K562 (cell line): ENCODE data around the gene ARF1. TPM values are rescaled to one million over a fixed set of nuclear protein-coding genes. Genes with fewer than 3 reads are reported as not detected.

ENCODE experiments used
- ARID1B ChIP-seq: fragments of 450-650 bp; IDR thresholded peaks from 2 replicates; pipeline ENCODE4 v1.6.1; 2016; ENCODE audit warnings: antibody characterized with exemption, mild to moderate bottlenecking, inconsistent platforms
- BCOR ChIP-seq: fragments of 450-650 bp; IDR thresholded peaks from 2 replicates; pipeline ENCODE4 v1.6.1; 2016
- BHLHE40 ChIP-seq: IDR thresholded peaks from 2 replicates; pipeline ENCODE4 v1.6.1; 2011; ENCODE audit warnings: low read length, improper control_type of control experiment
- EP400 ChIP-seq: fragments of 450-650 bp; IDR thresholded peaks from 2 replicates; pipeline ENCODE4 v1.6.1; 2017; ENCODE audit warnings: antibody characterized with exemption, mild to moderate bottlenecking, moderate library complexity
- HCFC1 ChIP-seq: IDR thresholded peaks from 2 replicates; pipeline ENCODE4 v1.6.1; 2012; ENCODE audit warnings: low read depth, low read length, improper control_type of control experiment
- HDAC6 ChIP-seq: IDR thresholded peaks from 2 replicates; pipeline ENCODE4 v1.6.1; 2012; ENCODE audit warnings: low read depth, mild to moderate bottlenecking, control low read depth, inconsistent platforms, low read length, moderate library complexity
- HMGN3 ChIP-seq: IDR thresholded peaks from 2 replicates; pipeline ENCODE4 v1.6.1; 2011; ENCODE audit warnings: borderline replicate concordance, low read depth, mild to moderate bottlenecking, mixed read lengths, low read length; ENCODE audit not compliant: insufficient read length; ENCODE audit errors: extremely low read depth
- KLF16 ChIP-seq: IDR thresholded peaks from 2 replicates; pipeline ENCODE4 v1.6.1; 2016; ENCODE audit warnings: antibody characterized with exemption
- MCM7 ChIP-seq, 2 experiments: fragments of 450-650 bp; IDR thresholded peaks; 2 replicates each; pipeline ENCODE4 v1.6.1; 2016 to 2018
- MXI1 ChIP-seq: IDR thresholded peaks from 2 replicates; pipeline ENCODE4 v1.6.1; 2011; ENCODE audit warnings: low read depth, mild to moderate bottlenecking, improper control_type of control experiment, low read length
- NFIC ChIP-seq: fragments of 450-650 bp; IDR thresholded peaks from 2 replicates; pipeline ENCODE4 v1.6.1; 2017; ENCODE audit warnings: mild to moderate bottlenecking, inconsistent platforms
- RBFOX2 ChIP-seq: fragments of 200-400 bp; formaldehyde crosslinking; IDR thresholded peaks from 2 replicates; pipeline ENCODE4 v1.6.1; 2017; ENCODE audit warnings: low read depth, mild to moderate bottlenecking, low read length, moderate library complexity
- RBM14 ChIP-seq: fragments of 200-400 bp; formaldehyde crosslinking; IDR thresholded peaks from 2 replicates; pipeline ENCODE4 v1.6.1; 2018; ENCODE audit warnings: low read depth, mild to moderate bottlenecking, low read length, moderate library complexity, borderline replicate concordance; ENCODE audit not compliant: insufficient read depth
- RCOR1 ChIP-seq, 2 experiments: IDR thresholded peaks; 2 replicates each; pipeline ENCODE4 v1.6.1; 2012; ENCODE audit warnings: low read depth in 2 of 2, low read length in 2 of 2, borderline replicate concordance in 1 of 2, improper control_type of control experiment in 1 of 2
- RUNX1 ChIP-seq: sonication (generic); IDR thresholded peaks from 2 replicates; pipeline ENCODE4 v1.6.1; 2016; ENCODE audit warnings: antibody characterized with exemption, low read depth
- SIN3B ChIP-seq: fragments of 450-650 bp; IDR thresholded peaks from 2 replicates; pipeline ENCODE4 v1.6.1; 2017; ENCODE audit warnings: low read depth, mild to moderate bottlenecking, moderate library complexity
- SMAD1 ChIP-seq: fragments of 150-350 bp; IDR thresholded peaks from 2 replicates; pipeline ENCODE4 v1.6.1; 2014; ENCODE audit warnings: low read length, low read depth; ENCODE audit not compliant: partially characterized antibody
- TEAD1 ChIP-seq, 2 experiments: fragments of 450-650 bp in 1 of 2; sonication (generic) in 1 of 2; formaldehyde crosslinking; IDR thresholded peaks; 2 replicates each; pipeline versions ENCODE4 v1.4.0 to v1.8.0; 2020 to 2022; ENCODE audit warnings: mild to moderate bottlenecking in 2 of 2, missing genetic modification reagents in 1 of 2
- ZNF668 ChIP-seq: fragments of 250-450 bp; sonication (Bioruptor Pico); IDR thresholded peaks from 2 replicates; pipeline ENCODE4 v1.8.0; 2022; ENCODE audit warnings: mild to moderate bottlenecking, inconsistent platforms
- ZNF830 ChIP-seq: fragments of 250-450 bp; sonication (Bioruptor Pico); IDR thresholded peaks from 2 replicates; pipeline ENCODE4 v1.5.0; 2021; ENCODE audit warnings: mild to moderate bottlenecking
- polyA plus RNA-seq, 8 experiments: library from polyadenylated mRNA; depleted of rRNA in 4 of 8; stranded (reverse) in 5 of 8; unstranded in 3 of 8; fragments of >200 nt; fragmentation: Nextera tagmentation in 2 of 8; fragmentation: Illumina TruSeq in 1 of 8; extraction: Ambion mirVana in 2 of 8; extraction: Trizol in 1 of 8; gene quantifications; 2 replicates each; pipeline versions ENCODE4 v1.2.1 to v1.2.3, GENCODE V29; 2011 to 2014; ENCODE audit warnings: inconsistent platforms in 1 of 8, missing spikeins in 1 of 8
- total RNA-seq, 7 experiments: library from RNA; depleted of rRNA in 6 of 7; stranded (reverse); fragments of >200 nt in 6 of 7; fragmentation: Illumina TruSeq in 2 of 7; extraction: Trizol in 2 of 7; gene quantifications; 2 replicates each; pipeline versions ENCODE4 v1.2.1 to v1.2.3, GENCODE V29; 2011 to 2021; ENCODE audit warnings: low replicate concordance in 1 of 7
- TF ChIP-seq, protein P1 (sequence below): fragments of 250-450 bp; sonication (Bioruptor Pico); IDR thresholded peaks from 2 replicates; pipeline ENCODE4 v1.8.0; 2022; ENCODE audit warnings: moderate library complexity, mild to moderate bottlenecking, inconsistent platforms
- TF ChIP-seq, protein P2 (sequence below): sonication (generic); formaldehyde crosslinking; IDR thresholded peaks from 2 replicates; pipeline ENCODE4 v1.9.0; 2022; ENCODE audit warnings: mild to moderate bottlenecking, missing genetic modification reagents
- TF ChIP-seq, protein P3 (sequence below): fragments of 200-800 bp; sonication (Bioruptor generic); IDR thresholded peaks from 2 replicates; pipeline ENCODE4 v1.6.1; 2017; ENCODE audit warnings: missing genetic modification characterization, missing compliant biosample characterization
- TF ChIP-seq, protein P4 (sequence below): fragments of 450-650 bp; formaldehyde crosslinking; IDR thresholded peaks from 2 replicates; pipeline ENCODE4 v1.4.0; 2020; ENCODE audit warnings: mild to moderate bottlenecking, moderate library complexity

The ARF1 gene
- total and polyA plus RNA-seq, 9 of the 15 experiments (the other 6 are each of a cell fraction or from before 2014, with no cell fraction given): 69.8 to 593 (median 325) TPM

DNA sequence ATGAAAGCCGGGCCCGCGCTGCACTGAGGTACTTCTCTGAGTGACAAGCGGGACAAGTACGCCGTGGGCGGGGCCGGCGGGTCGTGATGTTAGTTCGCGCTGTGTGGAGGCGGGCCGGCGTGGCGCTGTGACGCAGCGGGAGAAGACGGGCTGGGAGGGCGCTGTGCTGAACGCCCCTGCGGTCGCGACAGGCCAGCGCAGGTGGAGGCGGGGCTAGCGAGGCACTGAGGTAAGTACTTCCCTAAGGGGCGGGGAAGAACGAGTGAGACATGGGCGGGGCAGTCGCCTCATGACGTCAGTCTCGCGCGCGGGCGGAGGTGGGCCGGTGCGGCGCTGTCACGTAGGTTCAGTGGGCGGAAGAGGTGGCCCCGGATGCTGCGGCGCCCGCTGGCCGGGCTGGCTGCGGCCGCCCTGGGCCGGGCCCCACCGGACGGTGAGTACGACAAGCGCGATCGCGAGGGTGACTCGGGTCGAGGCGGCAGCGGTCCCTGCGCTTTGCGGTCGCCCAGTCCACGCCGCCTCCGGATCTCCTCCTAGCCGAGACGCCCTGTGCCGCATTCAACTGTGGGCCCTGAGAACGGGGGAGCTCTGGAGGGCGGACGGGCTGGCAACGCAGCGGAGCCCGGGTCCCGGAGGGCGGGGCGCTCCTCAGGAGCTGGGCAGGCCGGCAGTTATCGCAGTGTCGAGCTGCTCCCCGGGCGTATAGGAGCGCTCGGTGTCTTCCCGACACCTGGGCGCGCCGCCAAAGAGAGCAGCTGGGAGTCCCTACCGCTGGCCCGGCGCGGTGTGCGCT lies 57.6 kb downstream of the ARF1 start, which contains the start of gene GUK1 (continued):
- TF ChIP-seq, protein P1, sequence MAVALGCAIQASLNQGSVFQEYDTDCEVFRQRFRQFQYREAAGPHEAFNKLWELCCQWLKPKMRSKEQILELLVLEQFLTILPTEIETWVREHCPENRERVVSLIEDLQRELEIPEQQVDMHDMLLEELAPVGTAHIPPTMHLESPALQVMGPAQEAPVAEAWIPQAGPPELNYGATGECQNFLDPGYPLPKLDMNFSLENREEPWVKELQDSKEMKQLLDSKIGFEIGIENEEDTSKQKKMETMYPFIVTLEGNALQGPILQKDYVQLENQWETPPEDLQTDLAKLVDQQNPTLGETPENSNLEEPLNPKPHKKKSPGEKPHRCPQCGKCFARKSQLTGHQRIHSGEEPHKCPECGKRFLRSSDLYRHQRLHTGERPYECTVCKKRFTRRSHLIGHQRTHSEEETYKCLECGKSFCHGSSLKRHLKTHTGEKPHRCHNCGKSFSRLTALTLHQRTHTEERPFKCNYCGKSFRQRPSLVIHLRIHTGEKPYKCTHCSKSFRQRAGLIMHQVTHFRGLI (CRISPR knock-in tag): no peak
- TF ChIP-seq RBFOX2: peak; percentile 91
- peak; percentile 58; the same call in 1 of the 2 replicates for TF ChIP-seq BCOR
- peak; percentile 92 for TF ChIP-seq HMGN3
- TF ChIP-seq KLF16: peak; percentile 96
- peak; percentile 95; the same call in 1 of the 2 replicates for TF ChIP-seq RBM14
- 0 out of 2 replicates have a peak, but pooled peaks have one; percentile 24 for TF ChIP-seq BHLHE40
- TF ChIP-seq, protein P2, sequence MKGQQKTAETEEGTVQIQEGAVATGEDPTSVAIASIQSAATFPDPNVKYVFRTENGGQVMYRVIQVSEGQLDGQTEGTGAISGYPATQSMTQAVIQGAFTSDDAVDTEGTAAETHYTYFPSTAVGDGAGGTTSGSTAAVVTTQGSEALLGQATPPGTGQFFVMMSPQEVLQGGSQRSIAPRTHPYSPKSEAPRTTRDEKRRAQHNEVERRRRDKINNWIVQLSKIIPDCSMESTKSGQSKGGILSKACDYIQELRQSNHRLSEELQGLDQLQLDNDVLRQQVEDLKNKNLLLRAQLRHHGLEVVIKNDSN (CRISPR knock-in tag): peak; percentile 59
- no peak for TF ChIP-seq MCM7 (IDR thresholded peaks at IDR 0.05)
- peak; percentile 42; the same call in 1 of the 2 replicates for TF ChIP-seq ARID1B
- TF ChIP-seq, protein P3, sequence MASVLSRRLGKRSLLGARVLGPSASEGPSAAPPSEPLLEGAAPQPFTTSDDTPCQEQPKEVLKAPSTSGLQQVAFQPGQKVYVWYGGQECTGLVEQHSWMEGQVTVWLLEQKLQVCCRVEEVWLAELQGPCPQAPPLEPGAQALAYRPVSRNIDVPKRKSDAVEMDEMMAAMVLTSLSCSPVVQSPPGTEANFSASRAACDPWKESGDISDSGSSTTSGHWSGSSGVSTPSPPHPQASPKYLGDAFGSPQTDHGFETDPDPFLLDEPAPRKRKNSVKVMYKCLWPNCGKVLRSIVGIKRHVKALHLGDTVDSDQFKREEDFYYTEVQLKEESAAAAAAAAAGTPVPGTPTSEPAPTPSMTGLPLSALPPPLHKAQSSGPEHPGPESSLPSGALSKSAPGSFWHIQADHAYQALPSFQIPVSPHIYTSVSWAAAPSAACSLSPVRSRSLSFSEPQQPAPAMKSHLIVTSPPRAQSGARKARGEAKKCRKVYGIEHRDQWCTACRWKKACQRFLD (CRISPR knock-in tag): no peak
- no peak for TF ChIP-seq SMAD1
- peak; percentile 88 for TF ChIP-seq NFIC
- TF ChIP-seq RCOR1 (IDR thresholded peaks at IDR 0.05; ENCODE audit: borderline replicate concordance in 1 of 2, low read depth in 2 of 2, low read length in 2 of 2): peak in 1 of 2 experiments; percentile 67; a peak in 1 of 4 replicates
- TF ChIP-seq ZNF668: peak; percentile 52; the same call in 1 of the 2 replicates
- peak; percentile 89 for TF ChIP-seq SIN3B
- peak; percentile 89 for TF ChIP-seq EP400
- TF ChIP-seq HCFC1: peak; percentile 79
- TF ChIP-seq MXI1: peak; percentile 56; the same call in 1 of the 2 replicates
- no peak for TF ChIP-seq HDAC6
- peak in 1 of 2 experiments; percentile 74; a peak in 2 of 4 replicates for TF ChIP-seq TEAD1 (CRISPR knock-in tag; IDR thresholded peaks at IDR 0.05)
- peak; percentile 67; the same call in 1 of the 2 replicates for TF ChIP-seq ZNF830 (CRISPR knock-in tag)
- peak; percentile 33; the same call in 1 of the 2 replicates for TF ChIP-seq RUNX1
- TF ChIP-seq, protein P4, sequence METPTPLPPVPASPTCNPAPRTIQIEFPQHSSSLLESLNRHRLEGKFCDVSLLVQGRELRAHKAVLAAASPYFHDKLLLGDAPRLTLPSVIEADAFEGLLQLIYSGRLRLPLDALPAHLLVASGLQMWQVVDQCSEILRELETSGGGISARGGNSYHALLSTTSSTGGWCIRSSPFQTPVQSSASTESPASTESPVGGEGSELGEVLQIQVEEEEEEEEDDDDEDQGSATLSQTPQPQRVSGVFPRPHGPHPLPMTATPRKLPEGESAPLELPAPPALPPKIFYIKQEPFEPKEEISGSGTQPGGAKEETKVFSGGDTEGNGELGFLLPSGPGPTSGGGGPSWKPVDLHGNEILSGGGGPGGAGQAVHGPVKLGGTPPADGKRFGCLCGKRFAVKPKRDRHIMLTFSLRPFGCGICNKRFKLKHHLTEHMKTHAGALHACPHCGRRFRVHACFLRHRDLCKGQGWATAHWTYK (CRISPR knock-in tag): peak; percentile 93; the same call in 1 of the 2 replicates
